RCC 7860 (cell line): ENCODE results near the gene CENPW.

Source experiments
- DNase-seq: peaks from one replicate; pipeline ENCODE4 v3.0.0-alpha.2; 2015; ENCODE audit warnings: low spot score
- FAIRE-seq: peaks from 2 replicates; lab custom pipeline; 2012; peaks lifted over from hg19 to GRCh38; lab: Jason Lieb, UNC

Gene CENPW

GRCh38 chr6:126372626-126373025 is 32.7 kb downstream of the CENPW start:
- no peak for FAIRE-seq
- DNase-seq = no peak

DNA sequence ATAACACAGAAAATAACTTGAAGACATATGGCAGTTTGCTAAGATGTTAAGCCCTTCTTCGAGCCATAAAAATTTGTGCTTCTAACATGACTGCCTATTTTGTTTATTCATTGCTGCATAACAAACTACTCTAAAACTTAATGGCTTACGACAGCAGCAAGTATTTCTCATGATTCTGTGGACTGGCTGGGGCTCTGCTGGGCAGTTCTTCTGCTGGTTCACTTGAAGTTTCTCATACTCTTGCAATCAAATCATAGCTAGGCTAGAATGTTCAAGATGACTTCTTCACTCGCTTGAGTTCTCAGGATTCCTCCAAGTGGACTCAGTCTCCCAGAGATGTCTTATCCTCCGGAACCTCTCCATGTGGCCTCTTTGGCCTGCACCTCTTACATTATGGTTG is 33.4 kb downstream of the CENPW start:
- FAIRE-seq = no peak
- DNase-seq = no peak

DNA sequence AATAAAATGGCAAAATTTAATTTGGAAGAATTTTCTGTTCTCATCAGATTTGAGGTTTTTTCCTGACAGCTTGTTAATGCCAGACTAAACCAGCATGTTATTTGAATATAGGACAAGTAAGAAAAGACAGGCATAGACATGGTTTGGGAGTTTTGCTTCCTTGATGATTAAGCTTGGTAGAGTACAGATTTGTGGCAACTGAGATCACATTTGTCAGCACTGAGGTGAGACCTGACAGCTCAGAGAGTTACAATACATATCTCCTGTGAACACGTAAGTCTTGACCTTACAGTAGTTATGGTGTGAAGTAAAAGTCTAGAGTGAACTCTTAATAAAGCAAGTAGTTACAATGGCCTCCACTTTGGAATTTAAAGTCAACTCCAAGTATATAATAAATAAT is 34.5 kb downstream of the CENPW start:
- FAIRE-seq = no peak
- no peak for DNase-seq

GRCh38 chr6:126376682-126377081 is 36.8 kb downstream of the CENPW start:
- DNase-seq (no peak), FAIRE-seq (no peak)

GRCh38 chr6:126377594-126378153 is 37.8 kb downstream of the CENPW start:
- no peak for FAIRE-seq
- no peak for DNase-seq

DNA sequence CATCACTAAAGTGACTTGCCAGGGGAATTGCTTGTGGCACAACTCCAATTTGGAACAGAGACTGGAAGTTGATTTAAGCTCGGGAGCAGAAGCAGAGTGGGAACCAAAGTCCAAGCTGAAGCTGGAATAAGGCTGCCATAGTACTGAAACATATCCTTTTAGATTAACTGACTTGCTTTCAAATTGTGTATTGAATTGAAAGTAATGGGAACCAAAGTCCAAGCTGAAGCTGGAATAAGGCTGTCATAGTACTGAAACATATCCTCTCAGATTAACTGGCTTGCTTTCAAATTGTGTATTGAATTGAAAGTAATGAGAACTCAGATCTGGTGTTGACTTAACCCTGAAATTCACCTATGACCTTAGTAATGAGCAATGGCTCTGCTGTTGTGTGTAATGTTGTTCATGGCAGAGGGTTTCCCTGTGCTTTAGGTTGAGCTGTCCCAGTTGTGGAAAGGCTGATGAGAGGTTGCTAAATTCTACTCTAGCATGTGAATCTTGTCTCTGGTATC is 40.2 kb downstream of the CENPW start:
- no peak for FAIRE-seq

DNA sequence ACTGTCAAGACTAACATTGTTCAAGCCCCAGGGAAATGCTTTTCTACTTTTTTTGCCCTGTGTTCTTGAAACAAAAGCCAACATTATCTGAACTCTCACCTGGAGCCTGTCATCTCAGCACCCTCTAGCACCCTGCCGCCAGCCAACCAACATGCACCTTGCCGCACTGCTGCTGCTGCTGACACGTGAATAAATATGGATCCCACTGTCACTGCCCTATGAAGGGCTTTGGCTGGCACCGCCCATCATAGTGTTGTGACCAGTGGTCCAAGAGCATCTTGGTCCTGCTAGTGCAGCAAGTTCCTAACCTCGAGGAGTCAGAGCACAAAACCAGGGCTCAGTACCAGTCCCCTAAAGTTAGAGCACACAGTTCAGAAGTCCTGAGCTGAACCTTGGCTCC is 41.6 kb downstream of the CENPW start:
- DNase-seq (no peak), FAIRE-seq (no peak)

More for the DNA sequence above, 40.2 kb downstream of the CENPW start:
- no peak for DNase-seq

DNA sequence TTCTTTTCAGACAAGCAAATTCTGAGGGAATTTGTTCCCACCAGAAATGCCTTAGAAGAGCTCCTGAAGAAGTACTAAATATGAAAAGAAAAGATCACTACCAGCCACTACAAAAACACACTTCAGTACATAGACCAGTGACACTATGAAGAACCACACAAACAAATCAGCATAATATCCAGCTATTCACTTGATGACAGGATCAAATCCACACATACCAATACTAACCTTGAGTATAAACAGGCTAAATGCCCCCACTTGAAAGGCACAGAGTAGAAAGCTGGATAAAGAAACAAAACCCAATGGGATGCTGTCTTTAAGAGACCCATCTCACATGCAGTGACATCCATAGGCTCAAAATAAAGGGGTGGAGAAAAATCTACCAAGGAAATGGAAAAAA is 43.3 kb downstream of the CENPW start:
- FAIRE-seq (no peak), DNase-seq (no peak)

DNA sequence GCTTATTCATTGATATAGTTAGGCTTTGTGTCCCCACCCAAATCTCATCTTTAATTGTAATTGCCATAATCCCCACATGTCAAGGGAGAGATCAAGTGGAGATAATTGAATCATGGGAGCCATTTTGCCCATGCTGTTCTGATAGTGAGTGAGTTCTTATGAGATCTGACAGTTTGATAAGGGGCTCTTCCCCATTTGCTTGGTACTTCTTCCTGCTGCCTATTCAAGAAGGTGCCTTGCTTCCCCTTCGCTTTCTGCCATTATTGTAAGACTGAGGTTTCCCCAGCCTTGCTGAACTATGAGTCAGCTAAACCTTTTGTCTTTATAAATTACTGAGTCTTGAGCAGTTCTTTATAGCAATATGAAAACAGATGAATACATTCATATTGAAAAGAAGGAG is 45.6 kb downstream of the CENPW start:
- no peak for FAIRE-seq
- DNase-seq = no peak

DNA sequence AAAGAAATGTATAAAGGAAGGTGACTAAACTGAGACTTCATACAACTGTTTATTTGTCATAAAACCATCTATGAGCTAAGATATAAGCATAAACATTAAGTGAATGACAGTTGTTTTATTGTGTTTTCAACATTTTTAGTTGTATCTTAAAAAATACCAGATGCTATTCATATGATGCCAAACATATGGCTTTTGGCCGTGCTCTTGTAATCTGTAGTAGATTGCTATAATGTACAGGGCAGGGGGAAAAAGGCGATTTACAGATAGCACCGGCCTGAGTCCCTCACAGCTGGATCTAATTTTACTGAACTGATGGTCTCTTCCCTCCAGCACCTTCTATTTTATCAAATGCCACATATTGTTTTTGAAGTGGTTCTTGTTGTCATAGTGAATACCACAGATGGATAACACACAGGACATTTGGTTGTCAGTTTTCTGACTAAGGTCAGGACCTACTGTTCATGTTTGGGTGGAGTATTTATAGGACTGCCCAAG is 48.2 kb downstream of the CENPW start:
- DNase-seq (no peak), FAIRE-seq (no peak)

GRCh38 chr6:126396131-126396530 is 56.2 kb downstream of the CENPW start:
- no peak for FAIRE-seq
- no peak for DNase-seq
